HL-60/S4 treated with phorbol 12-myristate 13-acetate at 8.2 ng/mL for 4 days and 3 days (cell line): ENCODE results near the gene MPHOSPH8.

Source experiments
- in situ Hi-C: fragments of 300-500 bp; cut with MboI; formaldehyde crosslinking; loops from 2 replicates; pipeline ENCODE4 v1.15.0; 2022; ENCODE audit warnings: low sequenced_read_pairs

The MPHOSPH8 gene, protein sequence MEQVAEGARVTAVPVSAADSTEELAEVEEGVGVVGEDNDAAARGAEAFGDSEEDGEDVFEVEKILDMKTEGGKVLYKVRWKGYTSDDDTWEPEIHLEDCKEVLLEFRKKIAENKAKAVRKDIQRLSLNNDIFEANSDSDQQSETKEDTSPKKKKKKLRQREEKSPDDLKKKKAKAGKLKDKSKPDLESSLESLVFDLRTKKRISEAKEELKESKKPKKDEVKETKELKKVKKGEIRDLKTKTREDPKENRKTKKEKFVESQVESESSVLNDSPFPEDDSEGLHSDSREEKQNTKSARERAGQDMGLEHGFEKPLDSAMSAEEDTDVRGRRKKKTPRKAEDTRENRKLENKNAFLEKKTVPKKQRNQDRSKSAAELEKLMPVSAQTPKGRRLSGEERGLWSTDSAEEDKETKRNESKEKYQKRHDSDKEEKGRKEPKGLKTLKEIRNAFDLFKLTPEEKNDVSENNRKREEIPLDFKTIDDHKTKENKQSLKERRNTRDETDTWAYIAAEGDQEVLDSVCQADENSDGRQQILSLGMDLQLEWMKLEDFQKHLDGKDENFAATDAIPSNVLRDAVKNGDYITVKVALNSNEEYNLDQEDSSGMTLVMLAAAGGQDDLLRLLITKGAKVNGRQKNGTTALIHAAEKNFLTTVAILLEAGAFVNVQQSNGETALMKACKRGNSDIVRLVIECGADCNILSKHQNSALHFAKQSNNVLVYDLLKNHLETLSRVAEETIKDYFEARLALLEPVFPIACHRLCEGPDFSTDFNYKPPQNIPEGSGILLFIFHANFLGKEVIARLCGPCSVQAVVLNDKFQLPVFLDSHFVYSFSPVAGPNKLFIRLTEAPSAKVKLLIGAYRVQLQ

DNA sequence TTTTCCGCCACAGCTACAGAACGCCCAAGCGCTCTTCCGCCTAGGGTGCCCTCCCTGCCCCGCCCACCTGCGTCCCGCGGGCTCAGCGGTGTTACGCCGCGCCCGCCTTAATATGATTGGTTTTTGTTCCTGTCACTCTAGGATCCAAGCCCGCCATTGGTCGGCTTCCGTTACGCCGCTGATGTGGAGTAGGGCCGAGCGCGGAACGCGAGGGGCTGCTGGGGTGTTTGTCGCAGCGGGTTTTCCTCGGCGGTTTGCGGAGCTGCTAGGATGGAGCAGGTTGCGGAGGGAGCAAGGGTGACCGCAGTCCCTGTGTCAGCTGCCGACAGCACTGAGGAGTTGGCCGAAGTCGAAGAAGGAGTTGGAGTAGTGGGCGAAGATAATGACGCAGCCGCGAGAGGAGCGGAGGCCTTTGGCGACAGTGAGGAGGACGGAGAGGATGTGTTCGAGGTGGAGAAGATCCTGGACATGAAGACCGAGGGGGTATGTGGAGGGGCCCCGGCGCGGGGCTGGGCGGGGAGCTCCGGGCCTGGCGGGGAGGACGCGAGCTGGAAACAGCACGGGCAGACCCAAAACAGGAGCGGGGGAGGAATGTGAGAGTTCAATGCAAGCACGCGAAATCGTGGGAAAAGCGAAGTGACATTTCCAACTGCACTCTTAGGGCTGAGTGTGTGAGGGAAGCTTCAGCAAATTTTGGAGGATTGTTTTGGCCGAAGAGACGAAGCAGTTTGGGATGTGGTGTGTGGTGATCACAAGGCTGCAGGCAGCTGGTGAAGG is at the start of gene MPHOSPH8:
TSS of gene MPHOSPH8 (plus strand) at position 181 of the 777 bp plus-strand sequence. CDS start at position 271, 90 bp downstream.
- in situ Hi-C loops = no loop called here

DNA sequence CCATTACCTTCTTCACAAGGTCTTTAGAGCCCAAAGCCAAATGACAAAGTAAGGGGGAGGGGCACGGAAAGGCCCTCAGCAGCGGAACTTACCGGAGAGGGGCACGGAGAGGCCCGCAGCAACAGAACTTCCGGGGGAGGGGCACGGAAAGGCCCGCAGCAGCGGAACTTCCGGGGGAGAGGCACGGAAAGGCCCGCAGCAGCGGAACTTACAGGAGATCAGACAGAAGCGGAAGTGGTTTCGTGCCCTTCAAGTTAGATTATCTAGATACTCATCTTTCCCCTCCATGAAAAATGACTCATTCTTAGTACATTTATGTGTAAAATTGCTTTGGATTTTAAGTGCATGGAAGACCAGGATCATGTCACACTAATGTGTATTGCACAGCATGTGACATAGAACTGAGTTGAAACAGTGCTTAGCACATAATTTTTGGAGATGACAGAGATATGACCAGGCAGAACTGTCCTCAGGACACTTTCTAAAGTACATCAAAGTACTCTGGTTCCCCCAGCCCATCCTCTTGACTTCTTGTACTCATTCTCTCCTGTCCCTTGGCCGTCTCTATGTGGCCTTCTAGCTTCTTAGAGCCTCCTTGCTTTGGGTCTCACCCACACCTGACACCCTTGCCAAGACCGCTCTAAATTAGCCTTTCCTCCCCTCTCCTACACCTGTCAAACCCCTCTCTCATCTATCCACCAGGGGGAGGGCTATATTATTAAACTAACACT is 46.4 kb upstream of the MPHOSPH8 start:
- in situ Hi-C loops = no loop called here

DNA sequence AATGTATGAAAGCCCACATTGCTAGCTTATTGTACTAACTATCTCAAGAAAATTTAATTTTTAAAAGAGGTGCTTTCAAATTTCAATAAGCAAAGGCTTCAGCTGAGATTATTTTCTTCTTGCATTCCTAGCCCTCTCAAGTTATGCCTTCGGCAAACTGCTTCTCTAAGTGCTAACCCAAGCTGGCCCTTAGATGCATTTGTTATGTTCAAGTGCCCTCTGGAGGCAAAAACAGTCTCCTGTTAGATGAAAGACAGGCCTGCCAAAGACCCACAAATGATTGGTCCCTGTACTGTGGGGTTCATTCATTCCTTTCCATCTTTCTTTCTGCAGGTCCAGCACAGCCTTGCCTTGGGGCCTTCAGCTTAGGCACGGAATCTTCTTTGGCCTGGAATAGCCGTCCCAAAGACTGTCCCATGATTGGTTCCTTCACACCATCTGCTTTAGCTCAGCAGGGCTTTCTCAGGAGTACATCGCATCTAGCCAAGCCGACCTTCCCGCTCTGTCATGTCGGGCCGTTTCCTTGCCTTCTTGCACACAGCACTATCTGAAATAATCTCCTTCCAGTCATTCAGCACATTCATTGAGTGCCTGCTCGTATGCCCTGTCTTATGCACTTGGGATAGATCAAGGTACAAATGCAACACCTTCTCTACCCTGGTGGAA is 45.7 kb upstream of the MPHOSPH8 start:
- in situ Hi-C loops = no loop called here

DNA sequence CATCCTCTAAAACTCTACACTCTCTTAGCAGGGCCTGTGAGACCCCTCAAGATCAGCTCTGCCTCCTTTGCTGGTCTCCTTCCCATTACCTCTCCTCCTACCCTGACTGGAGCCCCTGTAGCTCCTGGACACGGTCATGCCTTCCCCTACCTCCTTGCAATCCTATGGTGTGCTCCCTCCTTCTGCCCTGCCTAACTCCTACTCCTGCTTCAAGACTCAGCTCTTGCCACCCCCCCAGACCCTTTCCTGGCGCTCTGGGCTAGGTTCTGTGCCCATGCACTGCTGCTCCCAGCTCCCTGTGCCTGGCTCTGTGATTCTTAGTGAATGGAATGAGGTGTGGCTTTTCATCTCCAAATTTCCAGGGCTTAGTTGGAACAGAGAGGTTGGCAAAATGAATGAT is 44.1 kb upstream of the MPHOSPH8 start:
- in situ Hi-C loops = no loop called here

DNA sequence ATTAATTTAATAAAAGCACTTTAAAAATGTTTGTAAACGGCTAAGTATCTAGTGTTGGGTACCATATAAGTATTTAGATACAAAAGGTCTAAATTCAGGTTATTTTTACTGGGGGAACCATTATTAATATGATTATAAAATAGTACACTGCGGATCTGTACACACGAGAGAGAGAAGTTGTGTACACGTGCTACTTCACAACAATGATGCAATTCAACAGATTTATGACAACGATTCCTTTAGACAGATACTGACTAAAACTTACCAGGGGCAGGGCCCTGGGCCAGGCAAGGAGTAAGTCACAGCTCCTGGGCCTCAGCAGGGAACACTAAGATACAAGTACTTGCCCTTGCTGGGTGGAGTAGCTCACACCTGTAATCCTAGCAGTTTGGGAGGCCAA is 43.0 kb upstream of the MPHOSPH8 start:
- in situ Hi-C loops = no loop called here

DNA sequence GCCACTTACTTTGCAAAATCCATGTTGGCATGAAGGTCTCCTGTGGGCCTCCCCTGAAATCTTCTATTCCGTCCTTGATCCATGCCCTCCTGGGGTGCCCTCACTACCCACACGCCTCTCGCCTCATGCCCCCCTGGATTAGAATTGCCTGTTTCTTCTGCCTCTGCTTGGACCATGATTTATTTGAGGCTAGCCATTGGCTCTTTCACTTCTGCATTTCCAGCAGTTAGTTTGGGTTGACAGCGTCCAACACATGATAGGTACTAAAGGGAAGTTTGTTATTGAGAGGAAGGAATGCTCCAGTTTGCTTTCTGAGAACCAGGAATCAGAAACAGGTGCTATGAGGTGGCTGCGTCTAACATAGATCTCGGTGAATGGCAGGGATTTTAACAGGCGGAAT is 41.6 kb upstream of the MPHOSPH8 start:
- in situ Hi-C loops = no loop called here

DNA sequence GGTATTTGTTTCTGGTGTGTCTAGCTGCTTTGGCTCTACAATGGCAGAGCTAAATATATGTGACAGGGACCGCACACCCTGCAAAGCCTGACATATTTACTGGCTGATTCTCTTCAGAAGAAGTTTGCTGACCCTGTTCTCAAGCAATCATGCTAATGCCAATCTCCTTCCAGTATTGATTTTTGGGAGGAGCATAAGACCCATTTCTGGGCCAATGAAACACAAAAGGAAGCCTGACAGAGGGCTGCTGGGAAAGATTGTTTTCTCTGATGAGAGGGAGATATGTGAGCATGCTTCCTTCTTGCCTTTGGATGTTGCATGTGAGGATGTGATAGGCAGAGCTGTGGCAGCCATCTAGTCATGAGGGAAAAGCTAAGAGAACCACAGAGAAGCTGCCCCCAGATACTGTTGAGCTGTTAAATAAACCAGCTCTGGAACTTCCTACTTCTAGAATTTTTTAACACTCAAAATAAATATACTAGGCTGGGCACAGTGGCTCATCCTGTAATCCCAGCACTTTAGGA is 40.7 kb upstream of the MPHOSPH8 start:
- in situ Hi-C loops = no loop called here

DNA sequence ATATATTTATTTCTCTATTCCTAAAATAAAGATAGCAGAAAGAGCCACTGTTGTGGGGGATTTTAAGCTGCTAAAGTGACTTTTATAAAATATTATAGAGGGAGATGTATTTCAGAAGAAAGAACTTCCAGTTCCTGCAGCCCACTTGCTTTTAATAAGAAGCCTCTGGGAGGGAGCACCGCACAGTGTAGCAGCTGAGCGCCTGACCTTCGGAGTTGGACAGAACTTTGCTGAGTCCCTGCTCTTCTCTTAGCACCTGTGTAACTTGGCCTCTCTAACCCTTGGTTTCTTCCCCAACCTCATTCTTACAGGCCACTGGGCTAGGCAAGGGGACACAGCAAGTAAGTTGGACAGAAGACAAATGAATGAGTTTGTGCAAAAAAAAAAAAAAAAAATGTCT is 37.4 kb upstream of the MPHOSPH8 start:
- in situ Hi-C loops = no loop called here

DNA sequence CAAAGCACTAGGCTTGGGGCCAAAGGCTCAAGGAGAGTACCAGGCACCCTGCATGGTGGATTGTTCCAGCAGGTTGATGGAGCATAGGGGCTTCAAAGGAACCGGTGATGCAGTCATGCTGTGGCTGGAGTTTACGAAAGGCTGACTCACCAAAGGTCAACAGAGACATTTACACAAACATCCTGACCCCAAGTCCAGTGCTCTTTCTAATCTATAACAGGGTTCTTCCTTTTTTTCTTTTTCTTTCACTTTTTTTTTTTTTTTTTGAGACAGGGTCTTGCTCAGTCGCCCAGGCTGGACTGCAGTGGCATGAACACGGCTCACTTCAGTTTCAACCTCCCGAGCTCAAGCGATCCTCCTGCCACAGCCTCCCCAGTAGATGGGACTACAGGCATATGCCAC is 36.5 kb upstream of the MPHOSPH8 start:
- in situ Hi-C loops = no loop called here

DNA sequence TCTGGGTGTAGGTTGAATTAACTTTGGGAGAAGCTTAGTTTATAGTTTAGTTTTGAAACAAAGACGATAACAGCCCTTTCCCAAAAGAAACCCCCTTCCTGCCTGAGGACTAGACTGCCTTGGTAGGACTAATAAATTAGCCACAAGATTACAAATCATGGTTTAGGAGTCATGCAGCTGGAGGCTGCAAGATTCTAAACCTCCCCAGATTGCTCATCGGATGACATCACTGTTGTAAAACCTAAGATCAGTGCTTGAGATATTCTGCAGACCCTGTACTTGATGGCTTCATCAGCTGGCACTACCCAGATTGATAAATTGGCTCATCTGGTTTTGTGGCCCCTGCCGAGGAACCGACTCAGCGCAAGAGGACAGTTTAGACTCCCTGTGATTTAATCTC is 35.9 kb upstream of the MPHOSPH8 start:
- in situ Hi-C loops = no loop called here

DNA sequence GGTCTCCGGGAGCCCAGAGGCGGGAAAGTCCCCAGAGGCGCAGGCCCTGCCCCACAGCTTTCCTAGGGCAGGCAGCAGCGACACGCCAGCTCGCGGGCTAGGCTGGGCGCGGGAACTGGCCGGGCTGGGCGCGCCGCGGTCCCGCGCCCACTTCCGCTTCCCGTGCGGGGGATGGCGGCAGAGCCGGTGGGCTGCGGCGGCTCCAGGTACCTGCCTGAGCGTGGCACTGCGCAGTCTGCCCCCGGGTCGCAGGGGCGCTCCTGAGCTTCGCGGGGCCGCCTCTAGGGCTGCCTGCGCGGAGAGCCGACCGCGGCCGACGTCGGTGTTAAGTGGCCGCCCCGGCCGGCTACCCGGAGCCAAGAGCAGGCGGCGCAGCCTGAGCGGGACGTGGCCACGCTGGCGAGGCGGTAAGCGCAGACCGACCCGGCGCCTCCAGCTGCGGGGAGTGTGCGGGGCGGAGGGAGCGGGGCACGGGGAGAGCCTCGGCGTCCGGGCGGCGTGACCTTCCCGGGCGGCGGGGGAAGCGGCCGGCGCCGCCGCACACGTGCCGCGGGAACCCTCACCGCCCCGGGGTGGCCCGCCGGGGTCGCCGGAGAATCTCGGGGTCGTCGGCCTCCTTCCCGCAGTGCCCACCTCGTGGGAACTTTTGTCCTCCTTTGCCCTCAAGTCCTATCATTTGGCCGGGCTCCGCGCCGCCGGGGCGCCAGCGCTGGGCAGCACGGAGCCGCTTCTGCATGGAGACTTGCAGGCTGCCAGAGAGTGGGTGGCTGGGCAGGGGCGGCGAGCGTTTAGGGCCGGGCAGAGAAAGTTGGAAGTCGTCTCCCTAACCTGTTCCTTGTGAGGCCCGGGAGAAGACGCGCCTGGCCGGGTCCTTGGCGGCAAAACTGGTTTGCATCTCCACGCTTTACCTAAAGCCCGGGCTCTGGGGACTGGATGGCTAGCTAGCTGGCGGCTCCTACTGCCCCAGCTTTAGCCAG is 31.4 kb upstream of the MPHOSPH8 start:
- in situ Hi-C loops = no loop called here

DNA sequence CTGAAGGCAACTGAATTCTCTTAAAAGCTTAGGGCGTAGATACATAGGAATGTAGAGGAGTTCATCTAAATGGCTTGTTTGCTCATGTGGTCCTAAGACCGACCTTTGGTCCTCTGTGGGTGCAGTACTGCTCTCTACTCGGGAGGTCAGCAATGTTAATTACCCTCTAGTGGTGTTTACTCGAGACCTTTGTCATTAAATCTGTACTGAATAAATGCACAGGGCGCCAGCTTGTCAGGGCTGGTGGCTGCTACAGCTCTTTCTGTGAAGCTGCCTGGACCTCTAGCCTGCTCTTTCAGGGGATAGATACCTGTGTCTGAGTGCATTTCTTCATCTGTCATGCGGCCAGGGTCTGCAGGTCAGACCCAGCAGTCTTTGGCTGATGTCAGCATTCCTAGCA is 29.2 kb upstream of the MPHOSPH8 start:
- in situ Hi-C loops = no loop called here

DNA sequence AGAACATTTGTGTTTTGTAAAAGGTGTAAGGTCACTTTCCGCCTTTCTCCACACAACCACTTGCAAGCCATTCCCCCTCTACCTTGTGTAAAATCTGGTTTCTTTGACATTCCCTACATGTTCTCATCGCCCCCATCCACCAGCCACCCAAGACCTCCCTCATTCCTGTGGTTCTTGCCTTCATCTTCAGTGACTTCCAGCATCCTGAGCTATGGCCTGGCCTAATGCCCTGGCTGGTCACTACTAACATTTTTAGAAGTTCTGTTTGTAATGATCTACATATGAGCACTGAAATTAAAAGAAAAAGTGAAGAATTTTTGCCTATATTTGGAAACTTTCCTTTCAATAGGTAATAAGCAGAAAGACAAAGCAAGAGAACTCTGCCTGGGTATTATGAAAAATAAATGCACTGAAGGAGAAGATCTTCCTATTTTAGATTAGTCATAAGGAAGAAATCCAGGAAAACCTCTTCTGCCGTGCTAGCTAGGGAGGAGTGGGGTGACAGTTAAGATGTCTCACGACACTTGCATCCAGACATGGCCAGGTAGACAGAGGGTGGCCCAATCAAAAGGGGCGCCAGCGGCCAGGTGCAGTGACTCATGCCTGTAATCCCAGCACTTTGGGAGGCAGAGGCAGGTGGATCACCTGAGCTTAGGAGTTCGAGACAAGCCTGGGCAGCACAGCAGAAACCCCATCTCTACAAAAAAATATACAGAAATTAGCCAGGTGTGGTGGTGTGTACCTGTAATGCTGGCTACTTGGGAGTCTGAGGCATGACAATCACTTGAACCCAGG is 28.1 kb upstream of the MPHOSPH8 start:
- in situ Hi-C loops = no loop called here

DNA sequence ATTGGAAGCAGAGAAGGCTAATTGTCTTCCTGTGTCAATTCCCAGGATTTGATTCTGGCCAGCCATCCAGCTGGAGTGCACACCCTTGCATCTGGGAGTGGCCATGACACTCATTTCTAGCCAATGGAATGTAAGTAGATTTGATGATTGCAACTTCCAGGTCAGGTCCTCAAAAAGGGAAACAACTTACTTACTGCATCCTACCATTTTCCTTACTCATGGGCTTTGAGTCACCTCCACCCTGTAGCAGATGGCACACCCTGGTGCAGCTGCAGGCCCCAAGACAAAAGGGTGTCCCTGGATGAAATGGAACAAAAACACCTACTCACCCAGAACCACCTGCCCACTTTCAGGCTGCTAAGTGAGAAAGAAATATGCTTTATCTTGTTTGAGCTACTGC is 27.3 kb upstream of the MPHOSPH8 start:
- in situ Hi-C loops = no loop called here

DNA sequence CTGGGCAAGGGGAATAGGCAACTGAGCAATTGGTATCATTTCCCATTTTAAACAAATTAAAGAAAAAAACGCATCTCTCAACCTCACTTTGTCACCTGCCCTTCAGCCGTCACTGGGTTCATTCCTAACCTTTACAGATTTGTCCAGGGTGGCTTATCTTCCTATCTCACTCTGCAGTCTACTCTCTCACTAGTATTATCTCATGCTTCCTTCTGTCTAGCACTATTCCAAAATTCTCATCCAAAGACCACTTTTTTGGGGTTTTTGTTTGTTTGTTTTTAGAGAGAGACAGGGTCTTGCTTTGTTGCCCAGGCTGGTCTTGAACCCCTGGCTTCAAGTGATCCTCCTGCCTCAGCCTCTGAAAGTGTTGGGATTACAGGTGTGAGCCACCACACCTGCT is 26.7 kb upstream of the MPHOSPH8 start:
- in situ Hi-C loops = no loop called here

DNA sequence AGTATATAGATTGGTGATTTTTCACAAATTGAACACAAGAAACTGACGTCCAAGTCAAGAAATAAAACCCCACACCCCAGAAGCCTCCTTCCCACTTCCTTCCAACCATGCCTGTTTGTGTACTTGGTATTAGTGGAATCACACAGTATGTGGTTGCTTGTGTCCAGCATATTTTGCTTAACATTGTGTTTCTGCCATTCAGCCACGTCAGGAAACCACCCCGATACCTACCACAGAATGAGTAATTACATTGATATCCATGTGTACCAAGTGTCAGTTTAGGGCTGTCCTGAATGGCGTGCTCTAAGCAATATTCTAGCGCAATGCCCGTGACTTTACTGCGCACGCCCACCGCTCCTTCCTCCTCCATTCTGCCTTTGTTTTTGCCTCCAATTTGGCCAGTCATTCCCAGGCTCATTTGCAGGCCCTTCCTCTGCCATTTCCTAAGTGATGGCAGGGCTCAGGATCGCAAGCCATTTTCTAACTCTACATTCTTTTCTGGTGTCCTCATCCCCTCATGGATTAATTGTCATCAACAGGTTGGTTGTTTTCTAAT is 25.9 kb upstream of the MPHOSPH8 start:
- in situ Hi-C loops = no loop called here

DNA sequence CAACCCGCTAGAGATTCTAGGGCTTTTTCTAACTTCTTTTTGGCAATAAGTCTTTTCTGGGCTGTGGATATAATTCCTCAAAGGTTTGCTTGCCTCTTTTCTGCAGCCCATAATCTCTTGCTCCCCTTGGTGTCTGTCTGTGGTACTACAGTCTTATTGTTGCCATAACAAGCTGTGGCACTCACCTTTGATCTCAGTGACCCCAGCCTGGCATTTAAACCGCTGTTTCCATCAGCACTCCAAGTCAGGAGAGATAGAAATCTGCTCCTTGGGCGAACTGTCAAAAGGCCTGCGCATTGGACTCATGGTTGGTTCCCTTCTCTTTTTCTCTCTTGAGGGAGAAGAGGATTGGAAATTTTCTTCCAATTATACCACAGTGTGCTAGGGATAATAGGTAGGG is 14.5 kb upstream of the MPHOSPH8 start:
- in situ Hi-C loops = no loop called here

DNA sequence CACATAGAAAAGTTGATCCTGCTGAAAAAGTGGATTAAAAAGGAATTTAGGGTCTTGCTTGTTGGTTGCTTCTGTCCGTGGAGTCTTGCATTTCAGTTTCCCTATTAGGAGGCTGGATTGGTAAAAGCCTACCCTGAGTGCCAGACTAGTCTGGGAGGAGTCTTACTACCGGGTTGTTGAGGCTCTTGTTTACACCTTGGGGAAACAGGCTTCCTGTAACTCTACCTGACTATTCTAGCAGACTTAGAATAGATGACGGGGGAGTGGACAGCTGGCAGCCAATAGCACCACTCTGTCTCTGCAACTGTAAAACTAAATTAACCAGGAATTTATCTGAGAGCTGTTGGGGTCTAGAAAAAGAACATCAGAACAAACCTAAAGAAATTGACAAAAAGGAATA is 11.3 kb upstream of the MPHOSPH8 start:
- in situ Hi-C loops = no loop called here
